Keratinocyte (primary cell): ENCODE results near the gene CORO1C.

Source experiments
- EZH2 ChIP-seq: IDR thresholded peaks from one replicate; pipeline ENCODE4 v1.6.1; 2012; ENCODE audit warnings: inconsistent platforms, mild to moderate bottlenecking, low read length, moderate library complexity
- TF ChIP-seq, protein P1 (sequence below), 3 experiments: IDR thresholded peaks in 1 of 3; conservative IDR thresholded peaks in 1 of 3; optimal IDR thresholded peaks in 1 of 3; 2 replicates in 2 of 3; 3 replicates in 1 of 3; pipeline versions ENCODE3 to v1.5.1; 2011; ENCODE audit warnings: low read length in 3 of 3, mild to moderate bottlenecking in 3 of 3, moderate library complexity in 2 of 3, control low read depth in 1 of 3, inconsistent platforms in 1 of 3; ENCODE audit not compliant: insufficient read depth in 2 of 3; ENCODE audit errors: extremely low read depth in 1 of 3

DNA sequence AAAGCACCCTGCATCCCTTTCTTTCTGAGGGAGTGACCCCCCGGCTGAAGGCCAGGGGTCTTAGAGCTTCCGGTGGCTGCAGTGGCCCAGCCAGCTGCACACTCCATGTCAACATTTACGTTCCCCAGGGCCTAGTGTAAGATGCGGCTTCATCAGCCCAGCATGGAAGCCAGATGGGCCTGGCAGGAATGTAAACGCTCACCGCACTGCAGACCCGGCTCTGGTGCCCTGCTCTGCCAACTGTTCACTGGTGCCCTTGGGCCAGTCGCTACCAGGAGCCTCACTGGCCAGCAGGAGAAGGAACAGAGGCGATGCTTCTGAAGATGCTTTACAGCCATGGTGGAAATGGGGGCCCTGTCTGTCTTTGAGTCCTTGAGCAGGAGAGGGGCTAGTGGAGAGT, 124.8 kb downstream of the CORO1C start:
- TF ChIP-seq, protein P1, sequence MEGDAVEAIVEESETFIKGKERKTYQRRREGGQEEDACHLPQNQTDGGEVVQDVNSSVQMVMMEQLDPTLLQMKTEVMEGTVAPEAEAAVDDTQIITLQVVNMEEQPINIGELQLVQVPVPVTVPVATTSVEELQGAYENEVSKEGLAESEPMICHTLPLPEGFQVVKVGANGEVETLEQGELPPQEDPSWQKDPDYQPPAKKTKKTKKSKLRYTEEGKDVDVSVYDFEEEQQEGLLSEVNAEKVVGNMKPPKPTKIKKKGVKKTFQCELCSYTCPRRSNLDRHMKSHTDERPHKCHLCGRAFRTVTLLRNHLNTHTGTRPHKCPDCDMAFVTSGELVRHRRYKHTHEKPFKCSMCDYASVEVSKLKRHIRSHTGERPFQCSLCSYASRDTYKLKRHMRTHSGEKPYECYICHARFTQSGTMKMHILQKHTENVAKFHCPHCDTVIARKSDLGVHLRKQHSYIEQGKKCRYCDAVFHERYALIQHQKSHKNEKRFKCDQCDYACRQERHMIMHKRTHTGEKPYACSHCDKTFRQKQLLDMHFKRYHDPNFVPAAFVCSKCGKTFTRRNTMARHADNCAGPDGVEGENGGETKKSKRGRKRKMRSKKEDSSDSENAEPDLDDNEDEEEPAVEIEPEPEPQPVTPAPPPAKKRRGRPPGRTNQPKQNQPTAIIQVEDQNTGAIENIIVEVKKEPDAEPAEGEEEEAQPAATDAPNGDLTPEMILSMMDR (optimal IDR thresholded peaks at IDR 0.05 in 1 of 3, IDR thresholded peaks at IDR 0.05 in 1 of 3, conservative IDR thresholded peaks at IDR 0.05 in 1 of 3; ENCODE audit: extremely low read depth in 1 of 3, insufficient read depth in 2 of 3, low read length in 3 of 3) = no peak
- TF ChIP-seq EZH2 = no peak
